Activated CD8-positive, alpha-beta T cell treated with anti-CD3 and anti-CD28 coated beads for 36 hours (primary cell): ENCODE measurements around the gene TP63. TPM values are rescaled to one million over a fixed set of nuclear protein-coding genes. Genes with fewer than 3 reads are reported as not detected.

Source experiments
- ATAC-seq: fragments of 200-7000 bp; cut with Tn5 transposase; one replicate; pipeline ENCODE4 v1.10.0; 2021; ENCODE audit warnings: mild to moderate bottlenecking, moderate library complexity
- CTCF ChIA-PET: fragments of 350-600 bp; sonication (Branson Sonifier 250); formaldehyde crosslinking; loops from one replicate; lab custom pipeline; 2021; ENCODE audit warnings: antibody characterized with exemption; lab: Charles Lee
- POLR2A ChIA-PET: fragments of 350-600 bp; sonication (Branson Sonifier 250); formaldehyde crosslinking; loops from one replicate; lab custom pipeline; 2021; ENCODE audit warnings: antibody characterized with exemption; lab: Charles Lee
- DNase-seq: peaks from one replicate; pipeline ENCODE4 v3.0.0-alpha.2; 2020
- H3K27ac Mint-ChIP-seq: one replicate; pipeline ENCODE4 v1.8.0; 2021; ENCODE audit warnings: mild to moderate bottlenecking, mixed read lengths
- H3K27me3 Mint-ChIP-seq: one replicate; pipeline ENCODE4 v1.8.0; 2021; ENCODE audit warnings: mixed read lengths
- H3K36me3 Mint-ChIP-seq: one replicate; pipeline ENCODE4 v1.8.0; 2021; ENCODE audit warnings: low read depth, mixed read lengths
- H3K4me1 Mint-ChIP-seq: one replicate; pipeline ENCODE4 v1.8.0; 2021; ENCODE audit warnings: low read depth, mixed read lengths
- H3K4me3 Mint-ChIP-seq: one replicate; pipeline ENCODE4 v1.8.0; 2021; ENCODE audit warnings: mild to moderate bottlenecking, moderate library complexity, mixed read lengths
- H3K9me3 Mint-ChIP-seq: one replicate; pipeline ENCODE4 v1.8.0; 2021; ENCODE audit warnings: mixed read lengths
- intact Hi-C: fragments of 100-400 bp; cut with micrococcal nuclease; formaldehyde crosslinking; loops from one replicate; pipeline ENCODE4 v1.10.0; 2022
- total RNA-seq, 2 experiments: library from RNA; stranded (reverse); gene quantifications; one replicate each; pipeline ENCODE4 v1.2.3, GENCODE V29; 2021
- TF ChIP-seq, protein P1 (sequence below): fragments of 200-600 bp; IDR thresholded peaks from one replicate; pipeline ENCODE4 v1.8.0; 2022; ENCODE audit warnings: antibody characterized with exemption, mild to moderate bottlenecking

The TP63 gene
- total RNA-seq, 2 experiments from 2014 or later = 0.07 to 0.23 TPM

DNA sequence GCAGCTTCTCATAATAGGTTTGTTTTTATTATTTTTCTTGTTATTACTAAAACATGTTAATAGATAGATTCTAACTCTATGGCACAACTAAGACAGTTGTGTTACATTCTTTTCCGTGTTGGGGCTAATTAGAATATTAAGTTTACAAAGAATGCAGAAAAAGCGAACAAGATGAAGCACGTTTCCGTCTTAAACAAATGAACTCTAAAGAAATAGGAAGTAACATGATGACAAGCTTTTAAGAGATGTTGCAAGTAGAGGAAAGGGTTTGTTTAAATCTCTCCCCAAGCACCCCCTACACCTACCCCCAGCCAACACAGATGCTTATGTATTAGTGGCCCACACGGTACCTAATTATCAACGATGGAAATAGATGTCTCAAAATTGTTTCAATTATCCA lies 207.1 kb downstream of the TP63 start:
- POLR2A ChIA-PET = no interaction called here
- Mint-ChIP-seq H3K36me3 (no peaks in the 10 kb centered on the region), H3K4me1 (peaks cover 11% of the 10 kb centered on the region), H3K9me3 (no peaks in the 10 kb centered on the region), H3K4me3 (no peak overlapping the region), H3K27ac (no peak overlapping the region), H3K27me3 (peaks cover 6% of the 10 kb centered on the region)
- no peak for ATAC-seq
- intact Hi-C loops = no loop called here
- no peak for DNase-seq
- CTCF ChIA-PET = no interaction called here
- TF ChIP-seq, protein P1, sequence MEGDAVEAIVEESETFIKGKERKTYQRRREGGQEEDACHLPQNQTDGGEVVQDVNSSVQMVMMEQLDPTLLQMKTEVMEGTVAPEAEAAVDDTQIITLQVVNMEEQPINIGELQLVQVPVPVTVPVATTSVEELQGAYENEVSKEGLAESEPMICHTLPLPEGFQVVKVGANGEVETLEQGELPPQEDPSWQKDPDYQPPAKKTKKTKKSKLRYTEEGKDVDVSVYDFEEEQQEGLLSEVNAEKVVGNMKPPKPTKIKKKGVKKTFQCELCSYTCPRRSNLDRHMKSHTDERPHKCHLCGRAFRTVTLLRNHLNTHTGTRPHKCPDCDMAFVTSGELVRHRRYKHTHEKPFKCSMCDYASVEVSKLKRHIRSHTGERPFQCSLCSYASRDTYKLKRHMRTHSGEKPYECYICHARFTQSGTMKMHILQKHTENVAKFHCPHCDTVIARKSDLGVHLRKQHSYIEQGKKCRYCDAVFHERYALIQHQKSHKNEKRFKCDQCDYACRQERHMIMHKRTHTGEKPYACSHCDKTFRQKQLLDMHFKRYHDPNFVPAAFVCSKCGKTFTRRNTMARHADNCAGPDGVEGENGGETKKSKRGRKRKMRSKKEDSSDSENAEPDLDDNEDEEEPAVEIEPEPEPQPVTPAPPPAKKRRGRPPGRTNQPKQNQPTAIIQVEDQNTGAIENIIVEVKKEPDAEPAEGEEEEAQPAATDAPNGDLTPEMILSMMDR = no peak

DNA sequence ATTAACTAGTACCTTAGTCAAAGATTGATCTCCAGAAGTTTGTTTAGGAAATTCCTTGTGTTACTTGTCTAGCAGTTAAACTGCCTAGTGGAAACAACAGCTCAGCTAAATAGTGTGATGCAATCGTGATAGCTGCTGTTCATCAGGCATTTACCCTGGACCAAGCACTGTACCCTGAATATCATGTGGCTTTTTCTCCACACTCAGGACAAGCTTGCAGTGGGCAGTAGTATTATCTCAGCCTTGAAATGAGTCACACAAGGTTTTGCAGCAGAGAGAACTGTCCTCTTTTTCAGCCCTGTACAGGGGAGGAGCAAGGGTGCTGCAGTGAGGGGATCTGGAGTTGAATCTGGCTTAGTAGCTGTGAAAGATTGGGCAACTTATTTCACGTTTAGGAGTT lies 208.4 kb downstream of the TP63 start:
- peaks cover 6% of the 10 kb centered on the region for H3K27me3 Mint-ChIP-seq
- H3K27ac Mint-ChIP-seq = no peak overlapping the region
- CTCF ChIA-PET = interaction anchor here (1.3 kb wide), 1 partner anchor 115 kb away, joined by 6 read pairs; no protein-coding TSS in a partner anchor
- H3K36me3 Mint-ChIP-seq = no peaks in the 10 kb centered on the region
- peaks cover 11% of the 10 kb centered on the region for H3K4me1 Mint-ChIP-seq
- TF ChIP-seq, protein P1 = no peak
- H3K4me3 Mint-ChIP-seq = no peak overlapping the region
- H3K9me3 Mint-ChIP-seq = no peaks in the 10 kb centered on the region
- ATAC-seq (no peak), DNase-seq (no peak)
- intact Hi-C loops = no loop called here
- POLR2A ChIA-PET = no interaction called here

DNA sequence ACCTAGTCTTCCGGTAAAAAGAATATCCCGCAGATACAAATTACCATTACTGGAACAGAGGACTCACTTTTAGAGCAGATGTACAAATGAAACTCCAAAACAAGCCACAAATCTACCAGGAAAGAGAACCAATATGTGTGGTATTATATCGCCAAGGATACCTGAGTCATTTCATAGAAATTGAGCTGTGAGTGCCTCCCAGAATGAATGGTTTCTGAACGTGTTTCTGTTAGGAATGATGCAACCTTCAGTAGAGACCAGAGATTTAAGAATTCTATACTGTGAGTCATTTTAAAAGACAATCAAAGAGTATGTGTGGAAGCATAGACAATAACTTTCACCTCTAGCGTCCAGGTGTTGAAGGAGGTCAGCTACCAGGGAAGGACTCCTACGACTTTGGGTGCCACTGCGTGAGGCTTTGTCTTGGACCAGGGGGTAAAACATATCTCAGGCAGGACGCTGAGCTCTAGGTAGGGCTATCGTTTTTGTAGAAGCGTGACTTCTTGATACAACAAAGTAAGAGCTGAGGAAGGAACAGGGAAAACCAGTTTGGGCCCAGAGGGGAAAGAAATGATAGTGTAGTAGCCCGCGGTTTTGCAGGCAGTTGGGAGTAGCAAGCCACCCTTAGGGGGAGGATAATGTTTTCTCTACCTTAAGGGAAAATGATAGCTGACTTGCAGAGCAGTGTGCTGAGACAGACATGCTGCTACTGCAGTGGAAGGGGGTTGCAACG lies 210.4 kb downstream of the TP63 start:
- H3K36me3 Mint-ChIP-seq = no peaks in the 10 kb centered on the region
- H3K9me3 Mint-ChIP-seq = no peaks in the 10 kb centered on the region
- ChIA-PET POLR2A (no interaction called here), CTCF (no interaction called here)
- H3K27ac Mint-ChIP-seq = peak overlapping the region; percentile 49
- TF ChIP-seq, protein P1 = no peak
- peaks cover 11% of the 10 kb centered on the region for H3K4me1 Mint-ChIP-seq
- peak; percentile 83 for ATAC-seq
- no peak for DNase-seq
- intact Hi-C loops = no loop called here
- H3K4me3 Mint-ChIP-seq = no peak overlapping the region
- H3K27me3 Mint-ChIP-seq = peaks cover 9% of the 10 kb centered on the region

DNA sequence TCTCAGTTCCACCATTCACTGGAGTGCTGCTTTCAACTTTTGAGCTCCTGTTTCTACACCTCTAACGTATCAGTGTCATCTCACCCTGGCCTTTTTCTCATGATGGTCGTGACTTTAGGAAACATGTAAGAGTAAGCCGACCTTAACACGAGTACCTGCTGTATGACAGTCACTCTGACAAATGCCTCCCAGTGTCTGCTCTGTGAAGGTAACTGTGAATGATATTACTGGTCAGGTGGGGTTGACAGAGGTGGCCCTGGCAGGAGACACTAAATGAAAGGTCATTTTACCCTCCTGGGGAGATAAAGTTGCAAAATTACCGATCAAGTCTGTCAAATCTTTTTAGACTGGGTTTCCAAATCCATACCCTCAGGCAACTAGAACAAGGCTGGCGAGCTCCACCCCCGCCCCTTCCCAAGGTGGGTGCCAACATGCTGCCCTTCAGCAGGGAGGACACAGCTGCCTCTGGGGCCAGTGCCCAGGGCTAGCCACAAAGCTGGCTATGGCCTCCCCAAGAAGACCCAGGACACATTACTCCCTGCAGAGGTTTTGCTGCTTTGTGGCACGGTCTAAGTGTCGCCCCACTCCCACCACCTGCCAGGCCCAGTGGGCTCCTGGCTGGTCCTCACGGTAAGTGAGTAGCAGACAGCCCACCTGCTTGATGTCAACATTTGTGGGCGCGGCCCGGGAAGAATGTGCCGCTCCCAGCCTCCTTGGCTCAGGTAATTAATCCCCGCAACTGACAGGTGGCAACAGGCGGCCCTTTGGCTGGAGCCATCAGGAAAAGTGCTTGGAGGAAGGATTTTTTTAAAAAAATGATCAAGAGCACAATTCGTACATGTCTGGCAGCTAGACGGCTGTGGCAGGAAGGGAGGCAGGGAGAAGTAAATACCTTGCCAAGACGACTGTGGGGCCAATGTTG lies 211.8 kb downstream of the TP63 start:
- Mint-ChIP-seq H3K36me3 (no peaks in the 10 kb centered on the region), H3K4me1 (peaks cover 11% of the 10 kb centered on the region), H3K9me3 (no peaks in the 10 kb centered on the region), H3K27me3 (peaks cover 8% of the 10 kb centered on the region), H3K4me3 (no peak overlapping the region), H3K27ac (no peak overlapping the region)
- CTCF ChIA-PET = no interaction called here
- DNase-seq = no peak
- TF ChIP-seq, protein P1 = no peak
- intact Hi-C loops = no loop called here
- ATAC-seq = no peak
- POLR2A ChIA-PET = no interaction called here

DNA sequence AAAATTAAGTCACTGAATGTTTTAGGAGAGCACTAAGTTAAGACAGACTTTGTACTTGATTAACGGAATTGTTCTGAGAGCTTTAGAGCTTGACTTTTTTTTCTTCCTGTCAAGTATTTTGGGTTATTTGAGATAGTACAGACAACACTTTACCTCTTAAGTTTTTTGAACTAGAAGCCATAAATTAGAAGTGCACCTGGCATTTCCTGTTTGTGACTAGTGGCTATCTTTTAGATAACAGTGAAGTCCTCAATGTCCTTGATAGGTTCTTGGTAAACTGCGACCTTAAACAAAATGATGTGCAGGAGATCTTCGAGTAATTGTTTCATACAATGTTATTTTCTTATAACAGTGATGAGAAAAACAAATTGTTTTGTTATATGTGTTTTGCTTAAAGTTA lies 213.9 kb downstream of the TP63 start:
- Mint-ChIP-seq H3K4me3 (no peak overlapping the region), H3K9me3 (no peaks in the 10 kb centered on the region), H3K27me3 (peaks cover 3% of the 10 kb centered on the region), H3K36me3 (no peaks in the 10 kb centered on the region), H3K27ac (no peak overlapping the region), H3K4me1 (peaks cover 11% of the 10 kb centered on the region)
- TF ChIP-seq, protein P1 = no peak
- no peak for ATAC-seq
- POLR2A ChIA-PET = no interaction called here
- intact Hi-C loops = no loop called here
- CTCF ChIA-PET = interaction anchor here (1.2 kb wide), 1 partner anchor 116 kb away, joined by 3 read pairs; no protein-coding TSS in a partner anchor
- DNase-seq = no peak
